GM12874 (cell line): Measurements from ENCODE around the gene NME7.

Experiments
- TF ChIP-seq, protein P1 (sequence below): IDR thresholded peaks from 2 replicates; pipeline ENCODE4 v1.5.1; 2011; ENCODE audit warnings: low read depth, mild to moderate bottlenecking, control low read depth, low read length, moderate library complexity; ENCODE audit not compliant: insufficient read depth

NME7 gene

DNA sequence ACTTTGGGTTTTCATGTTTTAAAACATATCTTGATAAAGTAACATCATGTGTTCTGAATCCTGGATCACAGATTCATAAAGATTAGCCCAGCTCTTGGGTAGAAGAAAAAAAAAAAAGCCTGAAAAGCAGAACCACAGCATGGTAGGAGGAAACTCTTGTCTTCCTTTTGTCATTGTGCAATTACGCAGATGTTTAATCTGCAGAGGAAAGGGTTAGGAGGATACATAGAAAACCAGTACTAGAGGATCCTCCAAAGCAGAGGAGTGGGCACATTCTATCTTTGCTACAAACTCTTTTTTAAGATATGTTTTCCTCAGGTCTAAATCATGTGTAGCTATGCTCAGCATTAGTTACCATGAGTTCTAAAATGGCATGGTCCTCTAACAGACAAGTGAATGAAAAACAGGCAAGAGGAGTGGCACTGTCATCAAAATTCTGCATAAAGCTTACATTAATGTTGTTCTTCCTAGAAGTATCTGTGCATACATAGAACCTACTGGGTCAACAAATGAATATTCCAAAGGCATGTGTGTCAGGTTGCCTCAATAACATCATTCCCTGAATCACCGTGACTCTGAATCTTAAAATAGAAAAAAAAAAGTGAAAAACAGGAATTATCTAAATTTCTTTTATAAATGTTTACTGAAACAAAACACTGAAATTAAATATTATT, 107.0 kb downstream of the NME7 start:
- TF ChIP-seq, protein P1, sequence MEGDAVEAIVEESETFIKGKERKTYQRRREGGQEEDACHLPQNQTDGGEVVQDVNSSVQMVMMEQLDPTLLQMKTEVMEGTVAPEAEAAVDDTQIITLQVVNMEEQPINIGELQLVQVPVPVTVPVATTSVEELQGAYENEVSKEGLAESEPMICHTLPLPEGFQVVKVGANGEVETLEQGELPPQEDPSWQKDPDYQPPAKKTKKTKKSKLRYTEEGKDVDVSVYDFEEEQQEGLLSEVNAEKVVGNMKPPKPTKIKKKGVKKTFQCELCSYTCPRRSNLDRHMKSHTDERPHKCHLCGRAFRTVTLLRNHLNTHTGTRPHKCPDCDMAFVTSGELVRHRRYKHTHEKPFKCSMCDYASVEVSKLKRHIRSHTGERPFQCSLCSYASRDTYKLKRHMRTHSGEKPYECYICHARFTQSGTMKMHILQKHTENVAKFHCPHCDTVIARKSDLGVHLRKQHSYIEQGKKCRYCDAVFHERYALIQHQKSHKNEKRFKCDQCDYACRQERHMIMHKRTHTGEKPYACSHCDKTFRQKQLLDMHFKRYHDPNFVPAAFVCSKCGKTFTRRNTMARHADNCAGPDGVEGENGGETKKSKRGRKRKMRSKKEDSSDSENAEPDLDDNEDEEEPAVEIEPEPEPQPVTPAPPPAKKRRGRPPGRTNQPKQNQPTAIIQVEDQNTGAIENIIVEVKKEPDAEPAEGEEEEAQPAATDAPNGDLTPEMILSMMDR, result no peak

DNA sequence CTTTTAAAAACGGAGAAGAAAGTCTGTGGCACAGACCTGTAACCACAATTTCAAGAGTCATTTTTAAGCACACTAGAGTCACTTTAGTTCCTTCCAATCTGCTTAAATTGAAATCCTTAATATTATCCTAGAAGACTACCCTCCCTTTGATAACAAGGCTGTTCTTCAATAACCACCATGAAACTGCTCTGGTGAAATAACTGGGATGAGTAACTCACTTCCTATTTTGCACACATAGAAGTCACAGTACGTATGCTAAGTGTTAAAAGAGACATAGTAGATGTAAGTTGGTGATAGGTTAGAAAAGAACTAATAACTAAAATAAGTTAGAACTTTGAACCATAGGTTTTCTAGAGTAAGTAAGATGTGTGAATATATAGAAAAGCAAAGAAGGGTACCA, 107.8 kb downstream of the NME7 start:
- TF ChIP-seq, protein P1, result no peak

DNA sequence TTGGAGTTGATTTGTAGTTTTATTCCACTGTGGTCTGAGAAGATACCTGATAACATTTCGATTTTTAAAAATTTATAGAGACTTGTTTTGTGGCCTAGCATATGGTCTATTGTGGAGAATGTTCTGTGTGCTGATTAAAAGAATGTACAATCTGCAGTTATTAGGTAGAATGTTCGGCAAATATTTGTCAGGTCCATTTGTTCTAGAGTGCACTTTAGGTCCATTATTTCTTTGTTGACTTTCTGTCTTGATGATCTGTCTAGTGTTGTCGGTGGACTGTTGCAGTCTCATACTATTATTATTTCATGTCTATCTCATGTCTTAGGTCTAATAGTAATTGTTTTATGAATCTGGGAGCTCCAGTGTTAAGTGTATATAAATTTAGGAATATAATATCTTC, 116.8 kb downstream of the NME7 start:
- TF ChIP-seq, protein P1, result no peak

DNA sequence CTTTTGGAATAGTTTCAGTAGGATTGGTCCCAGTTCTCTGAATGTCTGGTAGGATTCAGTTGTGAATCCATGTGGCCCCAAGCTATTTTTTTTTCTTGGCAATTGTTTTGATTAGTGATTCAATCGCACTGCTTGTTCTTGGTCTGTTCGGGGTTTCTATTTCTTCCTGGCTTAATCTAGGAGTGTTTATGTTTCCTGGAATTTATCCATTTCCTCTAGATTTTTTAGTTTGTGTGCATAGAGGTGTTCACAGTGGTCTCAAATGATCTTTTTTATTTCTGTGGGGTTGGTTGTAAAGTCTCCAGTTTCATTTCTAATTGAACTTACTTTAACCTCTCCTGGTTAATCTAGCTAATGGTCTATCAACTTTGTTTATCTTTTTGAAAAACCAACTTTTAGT, 117.6 kb downstream of the NME7 start:
- TF ChIP-seq, protein P1, result no peak

DNA sequence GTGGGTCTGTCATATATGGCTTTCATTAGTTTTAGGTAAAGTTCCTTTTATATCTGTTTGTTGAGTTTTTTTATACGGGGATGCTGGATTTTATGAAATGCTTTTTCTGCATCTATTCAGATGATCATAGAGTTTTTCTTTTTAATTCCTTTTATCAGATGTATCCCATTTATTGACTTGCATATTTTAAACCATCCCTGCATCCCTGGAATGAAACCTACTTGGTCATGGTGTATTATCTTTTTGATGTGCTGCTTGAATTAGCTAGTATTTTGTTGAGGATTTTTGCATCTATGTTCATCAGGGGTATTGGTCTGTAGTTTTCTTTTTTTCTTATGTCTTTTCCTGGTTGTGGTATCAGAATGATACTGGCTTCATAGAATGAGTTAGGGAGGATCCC, 118.0 kb downstream of the NME7 start:
- TF ChIP-seq, protein P1, result no peak

DNA sequence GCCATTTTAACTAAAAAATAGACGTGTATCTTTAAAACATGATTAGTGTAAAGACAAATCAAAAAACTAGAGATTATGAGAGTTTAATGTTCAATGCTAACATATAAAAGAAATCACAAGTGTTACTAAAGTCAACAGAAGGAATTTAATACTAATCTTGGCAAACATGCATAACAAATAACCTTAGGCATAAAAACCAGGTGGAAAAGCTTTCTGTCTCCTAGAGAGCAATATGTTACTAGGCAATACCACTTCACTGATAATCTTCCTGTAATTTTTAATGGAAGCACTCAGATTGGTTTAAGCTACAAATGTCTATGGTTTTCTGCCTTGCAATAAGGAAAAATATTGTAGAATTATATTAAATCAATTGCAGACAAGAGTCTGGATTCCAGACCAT, 121.9 kb downstream of the NME7 start:
- TF ChIP-seq, protein P1, result no peak

DNA sequence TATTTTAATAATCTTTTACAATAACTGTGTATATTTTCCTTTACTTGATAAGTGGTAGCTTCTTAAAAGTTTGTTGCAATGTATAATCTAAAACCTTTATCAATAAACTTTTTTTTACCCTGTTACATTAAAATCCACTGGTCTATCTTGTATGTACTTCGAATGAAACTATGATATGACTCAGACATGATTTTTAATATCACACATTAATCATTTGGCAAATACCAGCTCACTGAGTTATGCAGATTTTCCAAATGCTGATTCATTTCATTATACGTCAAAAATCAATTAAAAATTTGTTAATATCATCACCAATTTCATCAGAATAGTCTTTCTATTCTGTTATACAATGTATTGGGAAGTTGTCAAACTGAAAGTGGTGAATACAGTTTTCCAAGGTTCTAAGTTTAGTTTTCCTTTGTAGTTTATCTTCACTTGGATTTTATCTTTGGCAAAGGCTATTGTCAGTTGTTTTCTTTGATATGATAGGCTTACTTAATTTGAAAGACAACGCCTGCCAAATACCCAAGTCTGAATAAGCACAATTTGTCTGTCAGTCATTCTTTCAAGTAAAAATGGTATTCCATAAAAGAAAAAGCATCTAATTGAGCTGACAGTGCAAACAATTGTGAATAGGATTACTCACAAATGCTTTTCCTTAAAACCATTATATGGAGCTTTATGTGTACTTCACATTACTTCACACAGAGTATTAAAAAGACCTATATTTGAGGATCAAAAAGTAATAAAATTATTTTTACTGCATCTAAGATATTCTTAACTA, 127.0 kb downstream of the NME7 start:
- TF ChIP-seq, protein P1, result no peak
